Smooth muscle cell of trachea (primary cell): Measurements from ENCODE around the gene PP2D1. TPM values are rescaled to one million over a fixed set of nuclear protein-coding genes. Genes with fewer than 3 reads are reported as not detected.

Experiments
- total RNA-seq: library from RNA; depleted of rRNA; stranded (reverse); fragments of >200 nt; gene quantifications from 2 replicates; pipeline ENCODE4 v1.2.1, GENCODE V29; 2014

The PP2D1 gene
- total RNA-seq, result not detected in 2 replicates

GRCh38 chr3:20012164-20012563 is at the start of gene PP2D1:
Gene PP2D1 (minus strand): TSS chr3:20012264. CDS start chr3:20012072, 192 bp downstream.

GRCh38 chr3:20039765-20040547 is 27.9 kb upstream of the PP2D1 start, which contains the start of gene KAT2B:
Gene KAT2B (plus strand): TSS chr3:20040446. CDS start chr3:20040478, 32 bp downstream.

GRCh38 chr3:19946832-19947548 is 65.1 kb downstream of the PP2D1 start, which contains the start of gene RAB5A:
Gene RAB5A (plus strand): TSS chr3:19947097. CDS start chr3:19950899, 3,802 bp downstream.

Other genes with a start within 250 kb of the PP2D1 start
- gene EFHB, start 78.0 kb downstream of the PP2D1 start, total RNA-seq, result 0.15 and 0.17 TPM in 2 replicates
- 63.2 and 80.1 TPM in 2 replicates for gene RAB5A, start 65.2 kb downstream of the PP2D1 start, total RNA-seq
- 12.2 and 19.3 TPM in 2 replicates for gene KAT2B, start 28.2 kb upstream of the PP2D1 start, total RNA-seq
- 0.17 and 9.9 TPM in 2 replicates for gene SGO1, start 173.9 kb upstream of the PP2D1 start, total RNA-seq